Inflammatory macrophage treated with lipopolysaccharide for 4 hours (primary cell): ENCODE results near the gene HNRNPU.

ENCODE experiments used
- DNase-seq: peaks from one replicate; pipeline ENCODE4 v3.0.0-alpha.2; 2020

HNRNPU gene

GRCh38 chr1:244864253-244865027 is at the start of gene HNRNPU:
TSS of gene HNRNPU (minus strand) at chr1:244864543. CDS start at chr1:244864307, 236 bp downstream.
- peak; percentile 98 for DNase-seq

GRCh38 chr1:244913806-244914205 is 49.5 kb upstream of the HNRNPU start:
- no peak for DNase-seq

GRCh38 chr1:244904119-244904518 is 39.8 kb upstream of the HNRNPU start:
- no peak for DNase-seq

- DNase-seq, result no peak
These were observed 37.2 kb upstream of the HNRNPU start for GRCh38 chr1:244901400-244902015.

- DNase-seq, result no peak
These were observed 33.3 kb upstream of the HNRNPU start for GRCh38 chr1:244897476-244898254.

GRCh38 chr1:244896550-244896949 is 32.2 kb upstream of the HNRNPU start:
- DNase-seq, result no peak

- no peak for DNase-seq
These were observed 29.5 kb upstream of the HNRNPU start for GRCh38 chr1:244893836-244894235.

- no peak for DNase-seq
These were observed 22.9 kb upstream of the HNRNPU start for GRCh38 chr1:244887281-244887680.

- DNase-seq, result no peak
These were observed 17.4 kb upstream of the HNRNPU start for GRCh38 chr1:244881552-244882280.

GRCh38 chr1:244878681-244879080 is 14.3 kb upstream of the HNRNPU start:
- no peak for DNase-seq

GRCh38 chr1:244876228-244876910 is 12.0 kb upstream of the HNRNPU start:
- no peak for DNase-seq

- no peak for DNase-seq
These were observed 10.7 kb upstream of the HNRNPU start for GRCh38 chr1:244874974-244875579.

GRCh38 chr1:244869950-244870349 is 5.6 kb upstream of the HNRNPU start:
- no peak for DNase-seq

GRCh38 chr1:244869364-244869827 is 5.1 kb upstream of the HNRNPU start:
- no peak for DNase-seq

GRCh38 chr1:244868484-244869363 is 4.4 kb upstream of the HNRNPU start:
- DNase-seq, result no peak

- no peak for DNase-seq
These were observed 2.0 kb upstream of the HNRNPU start for GRCh38 chr1:244866355-244866754.

GRCh38 chr1:244865820-244866219 is 1.5 kb upstream of the HNRNPU start:
- no peak for DNase-seq

- DNase-seq, result no peak
These were observed 657 bp upstream of the HNRNPU start for GRCh38 chr1:244865028-244865371.

- peak; percentile 47 for DNase-seq
These were observed 671 bp downstream of the HNRNPU start for GRCh38 chr1:244863491-244864252.
